Stimulated activated CD4-positive, alpha-beta T cell treated with anti-CD3 and anti-CD28 coated beads, Interleukin-2, amount 100 ng/mL, for 4 hours (primary cell): Measurements from ENCODE around the gene PJA1.

Experiments
- DNase-seq: peaks from one replicate; pipeline ENCODE4 v3.0.0-alpha.2; 2020; ENCODE audit warnings: low read depth

The PJA1 gene

GRCh38 chrX:69142788-69143469, 22.3 kb downstream of the PJA1 start:
- DNase-seq, result no peak

GRCh38 chrX:69140837-69141236, 24.4 kb downstream of the PJA1 start:
- DNase-seq, result no peak

- DNase-seq, result no peak
These were observed 25.7 kb downstream of the PJA1 start for GRCh38 chrX:69139516-69139915.

- no peak for DNase-seq
These were observed 26.7 kb downstream of the PJA1 start for GRCh38 chrX:69138512-69138911.

- no peak for DNase-seq
These were observed 27.2 kb downstream of the PJA1 start for GRCh38 chrX:69138118-69138390.

GRCh38 chrX:69137371-69138117, 27.7 kb downstream of the PJA1 start:
- DNase-seq, result no peak

GRCh38 chrX:69136546-69137331, 28.5 kb downstream of the PJA1 start:
- DNase-seq, result no peak

GRCh38 chrX:69133921-69134542, 31.2 kb downstream of the PJA1 start:
- DNase-seq, result no peak

GRCh38 chrX:69131886-69132285, 33.4 kb downstream of the PJA1 start:
- no peak for DNase-seq

GRCh38 chrX:69130439-69130838, 34.8 kb downstream of the PJA1 start:
- no peak for DNase-seq

GRCh38 chrX:69128588-69128987, 36.7 kb downstream of the PJA1 start:
- DNase-seq, result no peak

GRCh38 chrX:69127466-69127865, 37.8 kb downstream of the PJA1 start:
- DNase-seq, result no peak

GRCh38 chrX:69126642-69127041, 38.6 kb downstream of the PJA1 start:
- DNase-seq, result no peak

- DNase-seq, result no peak
These were observed 40.2 kb downstream of the PJA1 start for GRCh38 chrX:69125094-69125493.

- DNase-seq, result no peak
These were observed 41.1 kb downstream of the PJA1 start for GRCh38 chrX:69124108-69124507.

- DNase-seq, result no peak
These were observed 41.8 kb downstream of the PJA1 start for GRCh38 chrX:69123481-69123880.

GRCh38 chrX:69121321-69122000, 43.8 kb downstream of the PJA1 start:
- DNase-seq, result no peak

GRCh38 chrX:69120476-69120875, 44.8 kb downstream of the PJA1 start:
- DNase-seq, result no peak

GRCh38 chrX:69119122-69119521, 46.1 kb downstream of the PJA1 start:
- no peak for DNase-seq

GRCh38 chrX:69117876-69118526, 47.3 kb downstream of the PJA1 start:
- DNase-seq, result no peak

GRCh38 chrX:69116077-69116476, 49.2 kb downstream of the PJA1 start:
- DNase-seq, result no peak

- no peak for DNase-seq
These were observed 51.5 kb downstream of the PJA1 start for GRCh38 chrX:69113723-69114122.
